GM03348 (cell line): ENCODE results near the gene TGFB2.

ENCODE experiments used
- DNase-seq: peaks from one replicate; pipeline ENCODE4 v3.0.0; 2012; ENCODE audit warnings: low spot score

Gene TGFB2

DNA sequence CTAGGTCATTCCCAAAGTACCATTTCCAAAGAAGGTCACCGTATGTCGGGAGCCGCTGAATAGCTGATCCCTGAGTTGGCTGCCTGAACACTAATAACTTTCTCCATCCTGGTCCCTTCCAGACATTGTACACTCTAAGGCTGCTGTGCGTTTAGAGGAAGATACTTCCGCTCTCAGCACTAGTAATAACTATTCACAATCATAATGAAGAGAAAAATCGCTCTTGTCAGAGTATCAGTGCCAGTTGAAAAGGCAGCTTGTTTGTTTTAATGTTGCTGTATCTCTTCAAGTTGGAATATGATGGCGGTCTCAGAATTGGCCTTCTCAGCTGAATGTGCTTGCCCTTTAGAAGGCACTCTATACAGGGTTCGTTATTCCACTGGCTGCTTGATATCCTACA is 43.5 kb downstream of the TGFB2 start:
- DNase-seq = no peak

DNA sequence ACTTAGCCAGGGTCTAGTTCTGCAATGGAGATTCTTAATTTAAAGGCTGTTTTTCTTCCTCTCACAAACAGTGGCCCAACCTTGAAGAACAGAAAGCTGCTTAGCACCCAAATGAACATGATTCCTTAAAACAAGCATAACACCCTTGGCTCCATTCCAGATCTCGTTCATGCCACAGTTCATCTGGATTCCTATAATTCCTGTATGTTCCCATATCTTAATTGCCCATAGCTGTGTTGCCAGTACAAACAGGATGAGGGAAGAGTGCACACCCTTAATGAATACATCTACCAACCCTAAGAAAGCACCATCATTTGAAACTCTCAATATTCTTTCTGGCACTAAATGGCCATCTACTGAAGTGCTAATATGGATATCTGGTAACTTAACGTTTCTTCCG is 45.5 kb downstream of the TGFB2 start:
- no peak for DNase-seq

DNA sequence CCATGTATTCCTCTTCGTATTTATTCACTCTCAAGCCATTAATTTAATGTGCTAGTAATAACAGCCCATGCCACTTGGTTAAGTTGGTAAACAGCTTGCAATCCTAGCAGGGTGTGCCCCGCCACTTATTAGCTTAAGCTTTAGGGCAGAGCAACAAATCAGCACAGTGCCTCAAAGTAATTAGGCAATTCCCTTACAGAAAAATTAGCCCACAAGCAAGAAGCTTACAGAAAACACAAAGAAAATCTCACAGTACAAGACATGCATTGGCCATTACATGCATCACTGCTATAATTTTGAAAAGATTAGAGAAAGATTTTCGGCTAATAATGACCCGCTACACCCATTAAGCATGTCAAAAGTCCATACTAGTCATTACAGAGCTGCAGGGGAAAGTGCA is 47.6 kb downstream of the TGFB2 start:
- no peak for DNase-seq

GRCh38 chr1:218394416-218394815 is 49.3 kb downstream of the TGFB2 start:
- DNase-seq = no peak

DNA sequence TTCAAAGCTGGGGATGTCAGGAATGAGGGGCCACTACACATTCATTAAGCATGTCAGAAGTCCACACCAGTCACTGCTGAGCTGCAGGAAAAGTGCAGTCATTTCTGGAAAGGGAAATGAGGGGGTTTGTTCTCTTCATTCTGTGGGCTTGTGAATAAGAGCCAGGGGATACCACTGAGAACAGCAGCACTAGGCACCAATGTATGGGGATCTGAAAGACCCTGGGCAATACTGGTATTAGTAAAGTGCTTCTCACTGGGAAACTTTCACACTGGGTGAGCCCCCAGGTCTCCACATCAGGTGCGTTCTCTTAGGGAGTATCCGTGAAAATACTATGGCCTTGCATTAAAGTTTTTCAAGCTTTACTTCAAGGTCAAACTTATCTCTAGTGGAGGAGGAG is 49.9 kb downstream of the TGFB2 start:
- no peak for DNase-seq

- peak; percentile 28 for DNase-seq
Observed at GRCh38 chr1:218395916-218396315, 50.8 kb downstream of the TGFB2 start.

DNA sequence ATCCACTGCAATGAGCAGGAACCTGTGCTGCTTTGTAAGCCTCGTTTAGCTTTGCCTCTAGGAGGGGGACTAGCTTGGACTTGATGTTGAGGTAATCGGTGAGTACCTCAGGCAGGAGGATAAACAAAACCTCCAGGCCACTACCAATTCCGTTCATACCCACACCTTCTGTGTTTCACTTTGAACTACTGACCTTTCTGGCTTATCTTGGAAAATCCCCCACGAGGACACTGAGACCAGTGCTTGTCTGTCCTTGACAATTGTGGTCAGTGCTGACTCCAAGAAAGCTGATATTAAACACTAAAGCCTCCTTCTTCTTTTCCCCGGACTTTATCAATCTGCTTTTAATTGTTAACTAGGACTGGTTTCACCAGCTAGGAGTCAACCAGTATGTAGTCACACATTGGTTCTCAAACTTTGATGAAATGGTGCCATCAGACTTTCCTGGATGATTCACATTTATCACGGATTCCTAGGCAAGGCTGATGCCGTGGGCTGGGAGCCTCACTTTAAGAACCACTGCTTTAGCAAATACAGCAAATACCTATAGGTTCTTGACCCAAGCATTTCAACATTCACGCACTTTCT is 52.7 kb downstream of the TGFB2 start:
- peak; percentile 26 for DNase-seq

DNA sequence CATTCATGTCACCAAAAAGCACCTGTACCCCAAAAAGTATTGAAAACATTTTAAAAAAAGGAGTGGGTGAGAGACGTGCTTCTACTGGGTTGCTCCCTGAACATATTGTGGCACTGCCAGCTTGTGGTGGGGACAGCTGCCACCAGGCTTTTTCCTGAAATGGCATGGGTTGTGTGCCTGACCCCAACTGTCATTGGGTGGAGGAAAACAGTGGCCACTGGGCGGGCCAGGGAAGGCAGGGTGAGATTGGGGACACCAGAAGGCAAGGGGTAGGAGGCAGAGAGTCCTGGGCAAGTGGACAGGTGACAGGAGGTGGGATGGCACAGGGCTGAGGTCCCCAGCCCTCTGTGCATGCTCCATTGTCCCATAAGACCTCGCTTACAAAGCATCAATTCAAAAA is 55.5 kb downstream of the TGFB2 start:
- no peak for DNase-seq

- no peak for DNase-seq
Observed at GRCh38 chr1:218401441-218401997, 56.4 kb downstream of the TGFB2 start.

GRCh38 chr1:218401998-218402785 is 57.1 kb downstream of the TGFB2 start:
- DNase-seq = no peak

- DNase-seq = no peak
Observed at GRCh38 chr1:218402786-218403120, 57.6 kb downstream of the TGFB2 start.

DNA sequence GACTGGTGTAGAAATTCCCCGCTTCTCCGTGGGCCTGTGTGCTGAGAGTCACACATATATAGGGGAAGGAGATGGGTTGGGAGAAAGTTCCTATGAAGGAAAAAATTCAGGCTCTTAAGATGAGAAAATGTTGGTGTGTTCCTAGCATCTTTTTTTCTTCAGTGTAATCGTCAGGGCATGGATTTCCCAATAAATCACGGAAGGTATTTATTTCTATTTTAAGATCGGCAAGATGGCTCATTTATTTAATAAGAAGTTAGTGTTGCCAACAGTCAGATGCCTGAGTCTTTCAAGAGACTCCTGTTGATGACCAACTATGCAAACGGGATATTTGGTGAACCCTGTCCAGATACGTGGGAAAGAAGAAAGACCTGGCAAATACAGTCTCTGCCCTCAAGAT is 58.2 kb downstream of the TGFB2 start:
- no peak for DNase-seq

- no peak for DNase-seq
Observed at GRCh38 chr1:218407630-218408029, 62.5 kb downstream of the TGFB2 start.

DNA sequence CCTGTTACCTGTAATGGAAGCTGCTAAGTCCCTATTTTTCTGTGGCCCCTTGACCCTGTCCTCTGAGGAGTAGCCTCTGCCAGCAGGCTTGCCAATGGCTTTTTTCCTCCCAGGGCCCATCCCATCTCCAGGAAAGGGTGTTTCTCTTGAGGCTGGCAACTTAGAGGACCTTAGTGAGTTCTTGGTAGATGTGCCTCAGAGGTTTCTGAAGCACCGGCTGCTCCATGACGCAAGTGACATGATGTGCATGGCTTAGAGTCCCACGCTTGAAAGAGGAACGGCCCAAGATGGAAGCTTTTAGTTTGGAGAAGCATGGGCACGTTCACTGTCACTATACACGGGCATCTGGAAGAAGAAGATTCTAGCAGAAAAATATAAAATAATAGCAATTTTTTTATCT is 63.0 kb downstream of the TGFB2 start:
- no peak for DNase-seq

DNA sequence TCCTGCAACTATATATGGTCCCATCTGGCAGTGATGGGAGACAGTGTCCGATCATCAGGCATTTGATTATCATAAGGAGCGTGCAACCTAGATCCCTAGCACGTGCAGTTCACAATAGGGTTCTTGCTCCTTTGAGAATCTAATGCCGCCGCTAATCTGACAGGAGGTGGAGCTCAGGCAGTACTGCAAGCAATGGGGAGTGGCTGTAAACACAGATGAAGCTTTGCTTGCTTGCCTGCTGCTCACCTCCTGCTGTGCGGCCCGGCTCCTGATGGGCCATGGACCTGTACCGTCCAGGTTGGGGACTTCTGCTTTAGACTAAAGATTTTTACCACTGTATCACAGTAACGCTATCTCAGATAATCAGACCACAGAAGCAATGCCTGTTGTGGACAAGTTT is 63.8 kb downstream of the TGFB2 start:
- no peak for DNase-seq

DNA sequence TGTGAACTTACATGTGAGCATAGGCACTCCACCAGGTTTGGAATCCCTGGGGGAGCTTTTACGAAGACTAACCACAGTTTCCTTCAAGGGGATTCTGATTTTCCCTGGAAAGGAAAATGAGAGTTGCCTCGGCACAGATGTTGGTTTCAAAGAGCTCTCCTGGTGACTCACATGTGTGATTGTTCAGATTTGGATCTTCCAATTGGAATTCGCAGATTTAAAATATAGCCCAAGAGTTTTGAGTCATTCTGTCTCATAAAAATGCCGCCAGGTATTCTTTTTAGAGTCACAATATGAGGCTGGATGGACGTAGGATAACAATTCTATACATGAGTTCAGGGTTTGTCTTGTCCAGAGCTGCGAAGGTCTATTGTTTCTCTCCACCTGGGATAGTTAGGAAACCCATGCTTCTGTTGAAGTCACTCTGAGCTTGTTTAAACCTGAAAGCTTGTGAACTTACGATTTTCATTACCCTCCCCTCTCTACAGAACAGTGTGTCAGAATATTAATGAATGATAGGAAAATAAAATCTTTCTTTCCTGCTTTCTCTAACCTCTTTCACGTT is 64.9 kb downstream of the TGFB2 start:
- DNase-seq = peak; percentile 49

DNA sequence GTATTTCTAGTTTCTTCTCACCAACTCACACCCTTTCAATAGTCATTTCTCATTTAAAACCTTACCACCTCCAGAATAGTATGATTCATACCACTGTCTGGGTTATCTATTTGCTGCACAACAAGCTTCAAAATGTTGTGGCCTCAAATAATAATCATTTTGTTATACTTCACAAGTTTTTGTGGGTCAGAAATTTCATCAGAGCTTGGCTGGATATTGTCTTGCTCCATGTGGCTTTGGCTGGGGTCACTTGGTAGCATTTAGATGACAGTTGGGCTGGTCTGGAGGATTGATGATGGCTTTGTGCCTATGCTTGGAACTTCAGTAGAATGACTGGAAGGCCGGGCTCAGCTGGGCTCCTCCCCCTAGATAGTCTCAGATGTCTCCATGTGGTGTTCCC is 66.0 kb downstream of the TGFB2 start:
- DNase-seq = no peak

GRCh38 chr1:218412171-218412570 is 67.0 kb downstream of the TGFB2 start:
- DNase-seq = peak; percentile 49

DNA sequence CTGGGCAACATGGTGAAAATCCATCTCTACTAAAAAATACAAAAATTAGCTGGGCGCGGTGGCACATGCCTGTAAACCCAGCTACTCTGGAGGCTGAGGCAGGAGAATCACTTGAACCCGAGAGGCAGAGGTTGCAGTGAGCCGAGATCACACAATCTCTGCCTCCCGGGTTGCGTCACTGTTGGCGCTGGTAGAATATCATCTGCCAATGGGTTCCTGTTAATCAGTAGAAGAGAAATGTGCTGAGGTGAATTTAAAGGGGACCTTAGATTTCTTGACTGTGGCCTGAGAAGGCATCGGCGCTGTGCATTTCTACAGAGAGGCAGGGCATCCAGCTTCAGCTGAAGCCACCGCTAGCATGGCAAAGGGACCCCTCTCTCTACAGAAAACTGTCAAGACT is 68.0 kb downstream of the TGFB2 start:
- DNase-seq = no peak

- no peak for DNase-seq
Observed at GRCh38 chr1:218414060-218414728, 69.1 kb downstream of the TGFB2 start.

- DNase-seq = no peak
Observed at GRCh38 chr1:218415726-218416125, 70.6 kb downstream of the TGFB2 start.

DNA sequence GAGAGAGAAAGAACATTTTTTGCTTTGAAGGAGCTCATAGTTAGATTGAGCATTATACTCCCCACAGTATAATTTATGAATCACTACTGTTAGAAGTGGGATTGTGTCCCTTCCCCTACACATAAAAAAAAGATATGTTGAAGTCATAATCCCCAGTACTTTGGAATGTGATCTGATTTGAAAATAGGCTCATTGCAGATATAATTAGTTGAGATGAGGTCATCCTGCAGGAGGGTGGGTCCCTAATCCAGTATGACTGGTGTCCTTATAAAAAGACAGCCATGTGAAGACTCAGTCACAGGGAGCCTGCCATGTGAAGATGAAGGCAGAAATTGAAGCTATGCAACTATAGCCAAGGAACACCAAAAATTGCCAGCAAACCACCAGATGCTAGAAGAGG is 76.4 kb downstream of the TGFB2 start:
- no peak for DNase-seq

DNA sequence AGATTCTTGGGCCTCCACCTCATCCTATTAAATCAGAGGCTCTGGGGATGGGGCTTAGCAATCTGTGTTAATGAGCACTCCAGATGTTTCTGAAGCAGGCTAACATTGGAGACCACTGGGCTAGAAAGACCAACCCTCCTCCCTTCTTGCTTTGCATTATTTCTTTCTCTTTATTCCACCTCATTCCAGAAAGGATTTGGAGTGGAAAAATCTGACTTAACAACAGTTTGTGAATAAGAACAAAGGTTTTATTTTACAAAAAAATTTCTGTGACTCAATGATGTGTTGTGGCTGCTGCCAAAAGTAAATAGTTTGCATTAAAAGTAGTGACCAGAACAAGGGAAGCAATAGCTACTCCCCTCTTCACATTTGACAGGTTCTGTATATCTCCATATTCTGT is 79.4 kb downstream of the TGFB2 start:
- no peak for DNase-seq
